WTC11 (cell line): ENCODE measurements around the gene PTPRT. TPM values are rescaled to one million over a fixed set of nuclear protein-coding genes. Genes with fewer than 3 reads are reported as not detected.
A peak's percentile ranks its signal among the peaks of the same experiment; 100 is the strongest.

Source experiments
- ATAC-seq: fragments of 200-7000 bp; cut with Tn5 transposase; 2 replicates; pipeline ENCODE4 v1.10.0; 2021; ENCODE audit warnings: mild to moderate bottlenecking, moderate library complexity
- CTCF ChIA-PET: fragments of 300-600 bp; sonication (Branson Sonifier 250); formaldehyde crosslinking; loops from one replicate; lab custom pipeline; 2021; ENCODE audit warnings: antibody characterized with exemption; lab: Charles Lee
- POLR2A ChIA-PET: fragments of 350-600 bp; sonication (Branson Sonifier 250); formaldehyde crosslinking; loops from one replicate; lab custom pipeline; 2021; ENCODE audit warnings: antibody characterized with exemption; lab: Charles Lee
- DNase-seq: peaks from one replicate; pipeline ENCODE4 v3.0.0; 2021; ENCODE audit warnings: low spot score
- H3K27ac Mint-ChIP-seq: 2 replicates; pipeline ENCODE4 v1.8.0; 2021; ENCODE audit warnings: mixed read lengths
- H3K27me3 Mint-ChIP-seq: 2 replicates; pipeline ENCODE4 v1.8.0; 2021; ENCODE audit warnings: low read depth, mild to moderate bottlenecking, moderate library complexity, mixed read lengths
- H3K36me3 Mint-ChIP-seq: 2 replicates; pipeline ENCODE4 v1.8.0; 2021; ENCODE audit warnings: mixed read lengths
- H3K4me1 Mint-ChIP-seq: 2 replicates; pipeline ENCODE4 v1.8.0; 2022; ENCODE audit warnings: mixed read lengths
- H3K4me3 Mint-ChIP-seq: 2 replicates; pipeline ENCODE4 v1.8.0; 2021; ENCODE audit warnings: mild to moderate bottlenecking, moderate library complexity, mixed read lengths
- H3K9me3 Mint-ChIP-seq: 2 replicates; pipeline ENCODE4 v1.8.0; 2021; ENCODE audit warnings: mixed read lengths
- ATF3 ChIP-seq: sonication (generic); formaldehyde crosslinking; conservative IDR thresholded peaks from 2 replicates; pipeline ENCODE4 v1.8.1; 2022; ENCODE audit warnings: mild to moderate bottlenecking, missing genetic modification reagents
- CBFB ChIP-seq: sonication (generic); formaldehyde crosslinking; IDR thresholded peaks from 2 replicates; pipeline ENCODE4 v1.8.1; 2022; ENCODE audit warnings: mild to moderate bottlenecking, low read depth, missing genetic modification reagents
- CTCF ChIP-seq: fragments of 200-600 bp; IDR thresholded peaks from 2 replicates; pipeline ENCODE4 v1.8.0; 2022; ENCODE audit warnings: antibody characterized with exemption
- ESRRA ChIP-seq: sonication (generic); formaldehyde crosslinking; IDR thresholded peaks from 2 replicates; pipeline ENCODE4 v1.8.1; 2022; ENCODE audit warnings: mild to moderate bottlenecking, missing genetic modification reagents, borderline replicate concordance
- FOXJ3 ChIP-seq: sonication (generic); formaldehyde crosslinking; IDR thresholded peaks from 2 replicates; pipeline ENCODE4 v1.9.0; 2021; ENCODE audit warnings: missing genetic modification reagents, mild to moderate bottlenecking, borderline replicate concordance
- FOXP1 ChIP-seq: sonication (generic); formaldehyde crosslinking; IDR thresholded peaks from 2 replicates; pipeline ENCODE4 v1.8.0; 2022; ENCODE audit warnings: missing genetic modification reagents, mild to moderate bottlenecking, moderate library complexity, borderline replicate concordance
- GTF2I ChIP-seq: fragments of 250-450 bp; sonication (Bioruptor Pico); conservative IDR thresholded peaks from 2 replicates; pipeline ENCODE4 v1.4.0; 2021; ENCODE audit warnings: mild to moderate bottlenecking
- KAT7 ChIP-seq: sonication (generic); formaldehyde crosslinking; IDR thresholded peaks from 2 replicates; pipeline ENCODE4 v1.8.1; 2023; ENCODE audit warnings: missing genetic modification reagents, mild to moderate bottlenecking, borderline replicate concordance
- MYBL2 ChIP-seq: sonication (generic); formaldehyde crosslinking; IDR thresholded peaks from 2 replicates; pipeline ENCODE4 v1.8.1; 2023; ENCODE audit warnings: mild to moderate bottlenecking, moderate library complexity, missing genetic modification reagents
- NFYB ChIP-seq: sonication (generic); formaldehyde crosslinking; conservative IDR thresholded peaks from 2 replicates; pipeline ENCODE4 v1.8.0; 2022; ENCODE audit warnings: low read depth, missing genetic modification reagents
- OVOL2 ChIP-seq: fragments of 250-450 bp; sonication (Bioruptor Pico); IDR thresholded peaks from 2 replicates; pipeline ENCODE4 v1.9.0; 2021; ENCODE audit warnings: mild to moderate bottlenecking, borderline replicate concordance
- PRDM15 ChIP-seq: sonication (generic); formaldehyde crosslinking; IDR thresholded peaks from 2 replicates; pipeline ENCODE4 v1.8.0; 2022; ENCODE audit warnings: missing genetic modification reagents
- PRRX2 ChIP-seq: fragments of 250-450 bp; sonication (Bioruptor Pico); IDR thresholded peaks from 2 replicates; pipeline ENCODE4 v1.8.0; 2021; ENCODE audit warnings: mild to moderate bottlenecking
- RORB ChIP-seq: fragments of 250-450 bp; sonication (Bioruptor Pico); IDR thresholded peaks from 2 replicates; pipeline ENCODE4 v1.9.0; 2021; ENCODE audit warnings: mild to moderate bottlenecking
- SMAD4 ChIP-seq: sonication (generic); formaldehyde crosslinking; IDR thresholded peaks from 2 replicates; pipeline ENCODE4 v1.8.0; 2022; ENCODE audit warnings: mild to moderate bottlenecking, missing genetic modification reagents
- SP1 ChIP-seq: sonication (generic); formaldehyde crosslinking; conservative IDR thresholded peaks from 2 replicates; pipeline ENCODE4 v1.8.1; 2022; ENCODE audit warnings: missing genetic modification reagents
- STAT6 ChIP-seq: sonication (generic); formaldehyde crosslinking; conservative IDR thresholded peaks from 2 replicates; pipeline ENCODE4 v1.8.1; 2023; ENCODE audit warnings: mild to moderate bottlenecking, low read depth, missing genetic modification reagents, moderate library complexity
- TCF7 ChIP-seq: sonication (generic); formaldehyde crosslinking; IDR thresholded peaks from 2 replicates; pipeline ENCODE4 v1.8.0; 2022; ENCODE audit warnings: mild to moderate bottlenecking, low read depth, missing genetic modification reagents, moderate library complexity
- ZNF263 ChIP-seq: sonication (generic); formaldehyde crosslinking; IDR thresholded peaks from 2 replicates; pipeline ENCODE4 v1.8.1; 2022; ENCODE audit warnings: low read depth, mild to moderate bottlenecking, moderate library complexity, missing genetic modification reagents
- ZNF532 ChIP-seq: fragments of 250-450 bp; sonication (Bioruptor Pico); IDR thresholded peaks from 2 replicates; pipeline ENCODE4 v1.9.0; 2021; ENCODE audit warnings: mild to moderate bottlenecking, borderline replicate concordance
- ZNF671 ChIP-seq: fragments of 250-450 bp; sonication (Bioruptor Pico); IDR thresholded peaks from 2 replicates; pipeline ENCODE4 v1.8.0; 2021; ENCODE audit warnings: mild to moderate bottlenecking
- total RNA-seq: library from RNA; stranded (reverse); gene quantifications from 3 replicates; pipeline ENCODE4 v1.2.3, GENCODE V29; 2021

Gene PTPRT
- total RNA-seq, 1 experiment from 2014 or later, result 1.1 TPM

- TF ChIP-seq CTCF (no peak), STAT6 (CRISPR knock-in tag) (no peak), FOXP1 (no peak)
Observed at GRCh38 chr20:42589976-42590639, 599.6 kb downstream of the PTPRT start (continued).

- Mint-ChIP-seq H3K27me3 (no peaks in the 10 kb centered on the region), H3K9me3 (no peaks in the 10 kb centered on the region), H3K4me3 (no peak overlapping the region), H3K36me3 (no peaks in the 10 kb centered on the region), H3K4me1 (peaks cover 10% of the 10 kb centered on the region), H3K27ac (no peak overlapping the region)
- no peak for ATAC-seq
- POLR2A ChIA-PET, result no interaction called here
- TF ChIP-seq ZNF263 (CRISPR knock-in tag) (no peak), NFYB (CRISPR knock-in tag) (no peak), CBFB (CRISPR knock-in tag) (no peak), ESRRA (CRISPR knock-in tag) (no peak), OVOL2 (CRISPR knock-in tag) (no peak), TCF7 (CRISPR knock-in tag) (no peak), MYBL2 (CRISPR knock-in tag) (no peak)
- CTCF ChIA-PET, result no interaction called here
- DNase-seq, result no peak
Observed at GRCh38 chr20:42588847-42589246, 600.9 kb downstream of the PTPRT start.

- no peak for TF ChIP-seq KAT7 (CRISPR knock-in tag)
- no peak for TF ChIP-seq FOXJ3 (CRISPR knock-in tag)
- TF ChIP-seq ZNF671, result no peak
- no peak for TF ChIP-seq SP1 (CRISPR knock-in tag)
- no peak for TF ChIP-seq ZNF532
- no peak for TF ChIP-seq PRRX2 (CRISPR knock-in tag)
- no peak for TF ChIP-seq PRDM15 (CRISPR knock-in tag)
- TF ChIP-seq FOXP1, result no peak
- no peak for TF ChIP-seq SMAD4 (CRISPR knock-in tag)
- TF ChIP-seq GTF2I (CRISPR knock-in tag), result no peak
- TF ChIP-seq RORB, result no peak
- no peak for TF ChIP-seq TCF7 (CRISPR knock-in tag)
- no peak for TF ChIP-seq ATF3 (CRISPR knock-in tag)
- H3K27ac Mint-ChIP-seq, result no peak overlapping the region
- H3K4me3 Mint-ChIP-seq, result no peak overlapping the region
- no peaks in the 10 kb centered on the region for H3K9me3 Mint-ChIP-seq
- ATAC-seq, result peak; percentile 51
- POLR2A ChIA-PET, result no interaction called here
- CTCF ChIA-PET, result no interaction called here
- peak; percentile 17 for DNase-seq
- no peaks in the 10 kb centered on the region for H3K36me3 Mint-ChIP-seq
- H3K4me1 Mint-ChIP-seq, result peaks cover 10% of the 10 kb centered on the region
- no peaks in the 10 kb centered on the region for H3K27me3 Mint-ChIP-seq
Observed at GRCh38 chr20:42587427-42587826, 602.3 kb downstream of the PTPRT start.
